GM18858 (cell line): ENCODE data around the gene ABHD17C.
A peak's percentile ranks its signal among the peaks of the same experiment; 100 is the strongest.

Experiments
- ATAC-seq: cut with Tn5 transposase; IDR thresholded peaks from one replicate; pipeline ENCODE4 v1.9.1; 2021; ENCODE audit not compliant: unreplicated experiment

ABHD17C gene

GRCh38 chr15:80689294-80689693, 5.8 kb upstream of the ABHD17C start:
- no peak for ATAC-seq

DNA sequence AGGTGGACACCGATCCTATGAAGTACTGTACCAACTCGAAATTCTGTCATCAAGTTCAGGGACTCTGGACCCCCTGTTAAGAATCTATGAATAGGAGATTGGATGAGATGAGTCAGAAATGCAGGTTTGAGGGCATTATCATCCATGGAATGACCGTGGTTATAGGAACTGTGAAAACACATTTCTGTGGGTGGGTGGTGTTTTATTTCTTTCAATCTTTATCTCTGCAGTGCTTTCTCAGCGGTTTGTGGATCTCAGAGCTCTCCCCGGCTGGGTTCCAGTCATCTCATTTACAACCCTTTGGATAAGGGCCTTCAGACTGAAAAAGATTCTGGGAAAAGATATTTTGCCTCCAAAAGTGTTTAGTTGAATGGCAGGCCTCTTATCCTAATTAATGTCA, 5.4 kb upstream of the ABHD17C start:
- ATAC-seq, result no peak

- no peak for ATAC-seq
These were observed 3.5 kb upstream of the ABHD17C start for GRCh38 chr15:80691575-80691974.

DNA sequence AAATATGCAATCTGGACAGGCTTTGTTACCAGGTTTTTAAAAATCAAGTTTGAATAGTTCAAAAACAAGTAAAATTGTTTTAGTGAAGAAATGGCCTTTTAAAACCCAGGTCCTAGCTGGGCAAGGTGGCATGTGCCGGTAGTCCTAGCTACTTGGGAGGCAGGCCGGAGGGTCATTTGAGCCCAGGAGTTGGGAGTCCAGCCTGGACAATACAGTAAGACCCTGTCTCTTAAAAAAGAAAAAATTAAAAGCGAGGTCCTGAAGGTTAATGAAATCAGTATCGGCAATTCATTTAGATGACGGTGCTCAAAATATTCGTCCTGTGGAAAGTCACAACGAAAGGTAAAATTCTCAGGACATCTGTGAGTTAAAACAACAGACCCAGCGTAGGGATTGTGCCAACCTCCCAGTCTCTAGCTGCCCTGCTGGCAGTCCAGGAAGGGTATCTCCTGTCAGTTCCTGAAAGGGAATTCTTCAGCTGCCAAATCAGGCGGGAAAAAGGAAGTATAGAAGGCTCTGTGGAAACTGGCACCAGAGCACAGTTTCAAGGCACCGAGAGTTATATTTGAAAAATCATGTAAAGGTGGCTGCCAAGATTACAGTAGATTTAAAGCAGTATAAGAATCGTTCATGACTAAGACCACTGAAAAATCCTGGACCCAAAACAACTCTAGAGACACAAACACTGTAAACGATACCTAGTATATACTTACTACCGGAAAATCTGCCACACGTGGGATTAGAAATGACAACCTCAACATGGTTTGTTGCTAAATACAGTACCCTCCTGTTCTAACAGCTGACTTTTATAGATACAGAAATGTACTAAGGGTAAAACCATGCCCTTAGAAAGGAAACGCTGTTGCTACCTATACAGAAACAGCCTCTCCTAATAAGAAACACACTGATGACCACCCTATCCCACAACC, 1.2 kb upstream of the ABHD17C start:
- no peak for ATAC-seq

DNA sequence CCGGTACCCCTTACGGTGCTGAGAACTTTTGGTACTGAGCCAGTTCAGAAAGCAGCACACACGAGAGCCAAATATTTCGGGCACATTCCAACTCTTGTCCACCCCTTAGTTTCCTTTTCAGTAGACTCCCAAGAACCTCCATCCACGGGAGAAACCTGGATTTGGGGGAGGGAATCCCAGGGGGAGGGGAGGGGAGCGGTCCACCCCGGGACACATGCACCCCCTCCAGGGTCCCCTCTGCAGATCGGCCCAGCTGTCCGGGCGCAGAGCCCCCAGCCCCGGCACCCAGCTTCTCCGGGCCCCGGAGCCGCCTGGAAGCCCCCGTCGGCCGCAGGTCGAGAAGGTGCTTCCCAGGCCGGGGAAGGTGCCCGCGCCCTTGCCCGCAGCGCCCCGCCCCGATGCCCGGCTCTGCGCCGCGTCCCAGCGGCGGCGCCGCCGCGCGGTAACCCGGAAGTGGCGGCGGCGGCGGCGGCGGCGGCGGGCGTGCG, 455 bp upstream of the ABHD17C start:
- ATAC-seq, result peak; percentile 10

GRCh38 chr15:80695911-80696661, 976 bp downstream of the ABHD17C start:
- ATAC-seq, result no peak

DNA sequence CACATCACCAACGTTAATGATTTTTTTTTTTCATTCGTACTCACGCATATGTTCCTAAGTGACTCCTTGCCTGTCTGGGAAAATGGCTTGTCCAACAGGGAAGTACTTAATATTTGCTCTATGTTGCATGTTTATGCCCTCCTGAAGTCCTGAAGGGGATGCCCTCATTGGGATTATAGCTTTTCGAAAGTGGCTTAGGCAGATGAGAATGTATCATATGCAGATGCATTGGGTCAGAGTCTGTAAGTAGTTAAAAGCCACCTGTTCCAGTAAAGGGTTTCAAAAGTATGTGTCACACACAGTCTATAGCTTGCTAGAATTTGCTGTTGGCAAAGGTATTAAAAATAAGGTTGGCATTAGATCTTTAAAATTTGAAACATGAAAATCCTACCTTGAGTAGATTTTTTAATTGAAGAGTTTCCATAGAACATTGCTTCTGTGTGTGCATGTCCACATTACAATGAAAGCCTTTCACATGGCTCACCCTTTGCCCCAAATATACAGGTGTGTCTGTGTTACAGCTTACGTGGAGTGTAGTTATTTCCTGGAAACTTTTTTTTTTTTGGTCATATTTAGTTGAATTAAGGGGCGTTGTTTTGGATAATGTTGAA, 2.1 kb downstream of the ABHD17C start:
- ATAC-seq, result no peak

GRCh38 chr15:80698676-80699075, 3.6 kb downstream of the ABHD17C start:
- ATAC-seq, result no peak

GRCh38 chr15:80699981-80700380, 4.9 kb downstream of the ABHD17C start:
- no peak for ATAC-seq

GRCh38 chr15:80701676-80702311, 6.7 kb downstream of the ABHD17C start:
- no peak for ATAC-seq

DNA sequence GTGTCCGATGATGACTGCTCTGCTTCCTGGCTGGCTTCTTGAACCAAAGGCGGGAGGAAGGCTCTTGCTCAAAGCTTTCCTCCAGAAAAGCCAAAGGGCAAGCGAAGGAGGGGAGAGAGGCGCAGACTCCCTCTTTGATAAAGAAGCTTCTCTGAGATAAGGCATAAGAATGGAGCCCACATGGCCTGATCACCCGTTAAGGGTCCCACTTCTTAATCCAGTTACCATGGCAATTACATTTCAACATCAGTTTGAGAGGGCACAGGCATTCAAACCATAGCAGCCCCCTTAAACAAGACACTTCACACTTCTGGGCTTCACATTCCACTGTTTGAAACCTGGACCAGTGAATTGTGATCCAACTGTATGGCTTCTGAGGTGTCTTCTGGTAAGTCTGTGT, 8.0 kb downstream of the ABHD17C start:
- ATAC-seq, result no peak

- ATAC-seq, result no peak
These were observed 8.9 kb downstream of the ABHD17C start for GRCh38 chr15:80703965-80704364.

DNA sequence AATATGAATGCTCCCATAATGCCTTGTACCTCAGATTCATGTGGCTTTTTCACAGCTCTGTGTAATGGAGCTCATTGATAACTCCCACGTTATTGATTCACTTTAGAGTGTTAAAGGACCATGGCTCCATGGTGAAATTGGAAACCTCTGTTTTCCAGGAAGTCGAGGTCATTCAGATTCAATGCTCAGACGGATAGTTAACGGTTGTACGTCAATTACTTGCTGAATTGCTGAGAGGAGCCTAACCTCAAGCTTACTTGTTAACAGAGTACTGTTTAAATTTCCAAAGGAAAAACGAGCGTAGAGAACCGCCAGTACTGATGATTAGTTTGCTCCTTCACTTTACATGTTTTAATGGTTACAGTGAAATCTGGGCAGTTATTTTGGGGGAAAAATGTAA, 11.1 kb downstream of the ABHD17C start:
- ATAC-seq, result no peak

- ATAC-seq, result no peak
These were observed 14.4 kb downstream of the ABHD17C start for GRCh38 chr15:80709542-80709941.

GRCh38 chr15:80710635-80711554, 15.8 kb downstream of the ABHD17C start:
- no peak for ATAC-seq

DNA sequence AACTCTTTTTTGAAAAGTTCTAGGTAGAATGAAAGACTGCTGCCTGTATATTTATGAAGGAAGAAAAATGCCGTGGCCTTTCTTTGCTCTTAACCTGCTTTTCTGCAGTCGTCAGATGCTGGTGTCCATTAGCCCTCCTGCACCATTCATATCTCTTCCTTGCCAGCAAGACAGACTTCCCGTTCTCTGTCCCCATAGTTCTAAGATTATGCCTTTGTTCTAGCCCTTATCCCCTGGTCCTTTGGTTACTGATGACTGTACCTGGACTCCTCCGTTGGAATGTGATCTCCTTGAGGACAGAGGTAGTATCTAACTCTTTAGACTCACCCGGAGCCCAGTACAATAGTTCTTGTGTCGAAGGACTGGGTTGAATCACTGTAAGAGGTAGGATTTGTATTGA, 16.8 kb downstream of the ABHD17C start:
- ATAC-seq, result no peak

- no peak for ATAC-seq
These were observed 17.8 kb downstream of the ABHD17C start for GRCh38 chr15:80712956-80713355.

GRCh38 chr15:80721476-80721875, 26.4 kb downstream of the ABHD17C start:
- ATAC-seq, result no peak

GRCh38 chr15:80722811-80723210, 27.7 kb downstream of the ABHD17C start:
- no peak for ATAC-seq

GRCh38 chr15:80727196-80727595, 32.1 kb downstream of the ABHD17C start:
- no peak for ATAC-seq
